ENCODE measurements around the gene EFCAB5.
A peak's percentile ranks its signal among the peaks of the same experiment; 100 is the strongest.
"Not testable (repeated sequence)": the region's sequence is repeated elsewhere in the genome, so short reads cannot be mapped to it uniquely, and the experiment has no call there.

Gene EFCAB5

DNA sequence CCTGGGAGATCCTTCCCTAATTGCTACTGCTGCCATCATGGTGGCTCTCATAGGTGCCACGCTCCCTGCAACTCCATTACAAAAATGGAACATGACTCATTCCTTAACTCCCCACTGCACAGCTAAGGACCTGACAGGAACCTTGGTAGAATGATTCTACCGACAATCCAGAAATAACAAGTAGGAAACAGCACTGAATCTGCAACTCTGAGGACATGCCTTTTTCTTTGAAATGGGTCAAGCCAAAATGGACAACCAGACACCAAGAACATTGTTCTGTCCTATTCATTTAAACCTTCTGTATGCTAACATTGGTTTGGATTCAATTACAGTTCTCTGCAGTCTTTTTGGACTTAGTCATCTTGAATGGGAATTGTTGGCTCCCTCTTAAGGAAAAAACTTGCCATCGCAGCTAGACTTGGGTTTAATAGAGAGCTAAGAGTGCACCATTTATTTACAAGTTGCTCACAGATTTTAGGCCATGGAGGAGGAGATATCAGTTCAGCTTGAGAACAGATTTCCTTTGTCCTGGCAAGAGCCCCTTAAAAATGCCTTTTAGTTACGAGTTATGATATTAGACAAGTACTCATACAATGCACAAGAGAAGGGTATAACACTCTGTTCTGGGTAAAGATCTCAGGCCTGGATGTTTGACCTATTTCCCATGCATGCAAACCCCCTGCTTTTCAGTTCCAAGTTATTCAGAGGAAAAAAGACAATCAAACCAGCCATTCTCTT is 154.2 kb downstream of the EFCAB5 start:
- in situ Hi-C loops (cut with HindIII; ENCODE audit: low pct_unique_long_range_greater_than_20kb, low sequenced_read_pairs) = no loop called here
- peak; percentile 49 to 80 for DNase-seq (ENCODE audit: low read depth in 1 of 2, low spot score in 1 of 2)
- TF ChIP-seq JUND (IDR thresholded peaks at IDR 0.05; ENCODE audit: low read depth) = no peak

DNA sequence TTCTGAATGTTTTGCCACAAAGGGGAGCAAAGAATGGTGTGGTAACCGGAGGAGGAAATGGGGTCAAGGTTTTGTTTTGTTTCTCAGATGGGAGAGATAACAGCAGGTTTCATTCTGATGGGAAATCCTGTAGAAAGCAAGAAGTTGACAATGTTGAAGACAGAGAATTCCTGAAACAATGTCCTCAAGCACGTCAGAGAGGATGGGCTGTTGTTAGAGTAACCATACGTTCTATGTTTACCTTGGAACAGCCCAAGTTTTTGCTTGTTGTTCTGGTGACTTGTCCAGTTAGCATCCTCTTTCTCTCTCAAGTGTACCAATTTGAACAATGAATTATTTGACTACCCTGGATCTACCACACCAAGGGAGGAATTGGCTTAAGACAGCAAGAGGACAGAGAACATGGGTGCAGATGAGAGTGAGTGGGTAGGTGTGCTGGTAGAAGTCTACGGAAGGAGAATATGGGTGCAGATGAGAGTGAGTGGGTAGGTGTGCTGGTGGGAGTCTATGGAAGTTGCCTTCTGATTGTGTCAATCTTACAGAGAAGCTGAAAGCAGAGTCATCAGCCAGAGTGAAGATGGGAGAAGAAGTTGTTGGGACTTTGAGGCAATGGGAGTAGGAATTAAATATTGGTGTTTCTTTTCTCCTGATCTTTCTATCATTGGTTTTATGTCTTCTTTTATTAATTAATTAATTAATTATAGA is 160.4 kb downstream of the EFCAB5 start:
- no peak for TF ChIP-seq JUND (IDR thresholded peaks at IDR 0.05; ENCODE audit: low read depth)
- in situ Hi-C loops (cut with HindIII; ENCODE audit: low pct_unique_long_range_greater_than_20kb, low sequenced_read_pairs) = no loop called here
- no peak for DNase-seq (ENCODE audit: low read depth in 1 of 2, low spot score in 1 of 2)

DNA sequence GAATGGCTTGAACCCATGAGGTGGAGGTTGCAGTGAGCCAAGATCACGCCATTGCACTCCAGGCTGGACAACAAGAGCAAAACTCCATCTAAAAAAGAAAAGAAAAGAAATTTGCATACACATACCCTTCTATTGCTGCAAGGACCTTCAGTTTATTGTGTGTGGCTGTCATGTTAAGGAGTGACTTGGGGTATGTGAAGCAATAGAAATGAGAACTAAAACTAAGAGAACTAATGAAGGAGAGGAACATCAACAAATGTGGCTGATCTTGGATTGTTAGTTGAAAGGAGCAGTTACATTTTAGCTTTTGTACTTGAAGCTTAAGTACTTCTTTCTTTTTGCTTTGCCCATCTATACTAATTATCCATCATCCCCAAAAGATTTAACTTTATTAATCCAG is 162.5 kb downstream of the EFCAB5 start:
- in situ Hi-C loops (cut with HindIII; ENCODE audit: low pct_unique_long_range_greater_than_20kb, low sequenced_read_pairs) = no loop called here
- no peak for TF ChIP-seq JUND (IDR thresholded peaks at IDR 0.05; ENCODE audit: low read depth)
- no peak for DNase-seq (ENCODE audit: low read depth in 1 of 2, low spot score in 1 of 2)

DNA sequence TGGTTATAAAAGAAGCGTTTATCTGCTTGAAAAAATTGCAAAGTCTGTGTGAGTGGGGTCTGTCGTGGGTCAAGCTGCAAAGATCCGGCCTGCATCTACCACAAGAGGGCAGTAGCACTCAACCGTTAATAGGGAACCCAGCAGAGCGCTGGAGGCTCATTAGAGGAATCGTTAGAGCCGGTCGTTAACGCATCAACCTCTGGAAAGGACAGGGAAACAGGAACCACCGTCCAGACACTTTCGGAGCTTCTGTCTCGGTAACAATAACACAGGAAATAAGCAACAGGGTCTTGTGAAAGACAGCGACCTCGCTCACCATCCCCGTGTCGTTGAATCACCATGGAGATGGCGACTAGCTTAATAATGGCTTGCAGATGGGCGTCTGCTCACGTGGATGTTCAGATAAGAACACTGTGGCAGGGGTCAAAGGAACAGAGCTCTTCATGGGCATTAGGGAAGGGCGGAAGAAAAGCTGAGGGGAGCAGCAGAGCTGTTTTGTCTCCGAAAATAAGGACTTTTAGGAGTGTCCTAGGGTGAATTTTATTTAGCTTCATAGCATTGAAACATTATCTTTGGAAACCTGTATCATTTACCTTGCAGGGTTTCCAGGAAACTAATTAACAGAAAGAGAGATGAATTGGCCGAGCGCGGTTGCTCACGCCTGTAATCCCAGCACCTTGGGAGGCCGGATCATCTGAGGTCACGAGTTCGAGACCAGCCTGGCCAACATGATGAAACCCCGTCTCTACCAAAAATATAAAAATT is 163.3 kb downstream of the EFCAB5 start:
- DNase-seq (ENCODE audit: low read depth in 1 of 2, low spot score in 1 of 2) = peak; percentile 58 to 84
- in situ Hi-C loops (cut with HindIII; ENCODE audit: low pct_unique_long_range_greater_than_20kb, low sequenced_read_pairs) = no loop called here

DNA sequence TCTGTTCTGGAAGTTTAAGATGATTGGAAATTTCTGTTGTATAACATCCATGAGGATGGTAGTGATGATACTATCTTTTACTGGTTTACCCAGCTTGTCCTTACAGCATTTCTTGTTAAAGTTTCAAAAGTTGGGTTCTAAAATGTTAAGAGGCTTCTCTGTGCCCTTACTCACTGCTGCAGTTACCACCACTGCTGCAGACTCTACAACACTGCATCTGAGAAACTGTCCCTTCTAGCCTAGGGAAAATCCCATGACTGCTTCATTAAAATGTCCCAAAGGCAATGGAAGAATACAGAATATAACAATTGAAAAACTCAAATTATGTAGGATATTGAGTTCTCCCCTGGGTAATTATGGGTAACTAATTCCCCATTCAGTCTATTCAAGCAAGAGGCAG is 171.4 kb downstream of the EFCAB5 start:
- no peak for DNase-seq (ENCODE audit: low read depth in 1 of 2, low spot score in 1 of 2)
- TF ChIP-seq JUND (IDR thresholded peaks at IDR 0.05; ENCODE audit: low read depth) = no peak
- in situ Hi-C loops (cut with HindIII; ENCODE audit: low pct_unique_long_range_greater_than_20kb, low sequenced_read_pairs) = no loop called here

More for the DNA sequence above, 163.3 kb downstream of the EFCAB5 start:
- no peak for TF ChIP-seq JUND (IDR thresholded peaks at IDR 0.05; ENCODE audit: low read depth)

DNA sequence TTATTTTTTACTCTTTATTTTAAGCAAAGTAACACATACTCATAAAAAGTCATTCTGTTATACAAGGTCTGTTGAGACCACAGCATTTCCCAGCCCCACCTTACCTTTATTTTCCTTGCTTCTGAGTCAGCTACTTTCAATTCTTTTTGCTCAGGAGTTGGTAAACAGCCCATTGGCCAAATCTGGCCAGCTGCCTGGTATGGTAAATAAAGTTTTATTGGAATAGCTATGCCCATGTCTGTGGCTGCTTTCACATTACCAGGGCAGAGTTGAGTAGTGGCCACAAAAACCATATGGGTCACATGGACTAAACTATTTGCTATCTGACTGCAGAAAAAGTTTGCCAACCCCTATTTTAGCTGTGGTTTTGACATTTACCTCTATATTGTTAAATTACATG is 171.8 kb downstream of the EFCAB5 start:
- DNase-seq (ENCODE audit: low read depth in 1 of 2, low spot score in 1 of 2) = peak in 1 of 2 experiments; percentile 72
- no peak for TF ChIP-seq JUND (IDR thresholded peaks at IDR 0.05; ENCODE audit: low read depth)
- in situ Hi-C loops (cut with HindIII; ENCODE audit: low pct_unique_long_range_greater_than_20kb, low sequenced_read_pairs) = no loop called here

DNA sequence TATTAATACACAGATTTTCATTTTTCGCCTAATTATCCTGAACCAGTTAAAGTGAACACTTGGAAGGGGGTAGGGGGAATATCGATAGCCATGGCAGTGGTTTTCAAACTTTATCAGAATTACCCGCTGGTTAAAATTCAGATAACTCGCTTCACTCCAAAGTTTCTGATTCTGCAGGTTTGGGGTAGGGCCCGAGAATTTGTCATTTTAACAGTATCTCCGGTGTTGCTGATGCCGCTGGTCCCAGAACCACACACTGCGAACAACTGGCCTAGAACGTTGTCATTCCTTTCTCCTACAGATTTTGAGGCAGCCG is 174.9 kb downstream of the EFCAB5 start:
- in situ Hi-C loops (cut with HindIII; ENCODE audit: low pct_unique_long_range_greater_than_20kb, low sequenced_read_pairs) = no loop called here
- no peak for DNase-seq (ENCODE audit: low read depth in 1 of 2, low spot score in 1 of 2)
- TF ChIP-seq JUND (IDR thresholded peaks at IDR 0.05; ENCODE audit: low read depth) = no peak

DNA sequence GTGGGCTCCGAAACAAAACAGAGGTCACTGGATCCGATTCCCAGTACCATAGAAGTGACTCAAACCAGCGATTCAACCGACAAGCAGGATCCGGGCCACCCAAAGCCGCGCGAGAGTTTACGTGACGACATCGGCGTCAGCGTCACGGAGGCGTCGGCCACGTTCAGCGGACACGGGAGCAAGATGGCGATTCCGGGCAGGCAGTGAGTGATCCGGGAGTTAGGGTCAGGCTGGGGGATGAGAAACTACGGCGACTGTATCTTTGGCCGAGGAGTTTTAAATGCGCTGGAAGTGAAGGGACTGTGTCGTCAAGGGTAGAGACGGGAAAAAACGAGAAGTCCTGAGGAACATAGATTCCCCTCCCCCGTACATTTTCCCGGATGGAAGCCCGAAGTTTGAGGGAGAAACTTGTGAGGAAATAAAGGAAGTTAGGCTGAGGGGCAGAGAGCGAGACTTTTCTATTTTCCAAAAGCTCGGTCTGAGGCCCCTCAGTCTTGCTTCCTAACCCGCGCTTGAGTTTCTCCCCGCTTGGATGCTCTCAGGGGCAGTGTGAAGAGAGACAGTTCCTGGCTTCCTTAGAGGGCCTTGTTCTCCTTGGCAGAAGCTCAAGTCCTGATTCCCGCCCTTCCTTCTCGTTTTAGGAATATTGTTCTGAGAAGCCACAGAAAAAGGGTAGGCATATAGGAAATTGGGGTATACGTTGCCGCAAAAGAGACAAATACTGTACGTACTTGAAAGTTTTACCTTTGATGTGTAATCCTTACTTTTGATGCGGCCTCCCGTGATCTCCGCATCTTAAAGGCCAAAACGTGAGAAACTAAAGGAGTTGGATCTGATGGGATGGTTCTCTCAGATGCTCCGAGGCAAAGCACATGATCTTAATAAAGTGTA is 175.5 kb downstream of the EFCAB5 start, which contains the start of gene NSRP1:
NSRP1 (plus strand) TSS at position 156 of the 891 bp plus-strand sequence; CDS start at position 184, 28 bp downstream.
- TF ChIP-seq JUND (IDR thresholded peaks at IDR 0.05; ENCODE audit: low read depth) = no peak
- in situ Hi-C loops (cut with HindIII; ENCODE audit: low pct_unique_long_range_greater_than_20kb, low sequenced_read_pairs) = no loop called here
- peak; percentile 81 to 97 for DNase-seq (ENCODE audit: low read depth in 1 of 2, low spot score in 1 of 2)

DNA sequence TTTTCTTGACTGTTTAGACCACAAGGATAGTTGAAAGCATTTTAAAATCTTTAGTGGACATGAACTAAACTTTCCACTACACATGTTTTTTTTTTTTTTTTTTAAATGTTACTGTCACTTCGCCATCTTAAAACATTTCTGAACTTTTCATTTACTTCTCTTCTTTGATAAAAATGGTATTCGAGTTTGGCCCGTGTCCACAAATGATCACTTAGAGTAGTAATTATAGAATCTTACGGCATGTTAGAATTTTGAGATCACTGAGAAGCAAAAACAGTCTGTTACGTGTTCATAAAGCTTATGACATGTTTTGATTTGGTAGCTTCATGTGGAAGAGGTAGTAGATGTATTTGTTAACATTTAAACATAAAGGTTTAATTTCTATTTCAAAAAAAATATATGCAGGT is 176.2 kb downstream of the EFCAB5 start:
- TF ChIP-seq JUND (IDR thresholded peaks at IDR 0.05; ENCODE audit: low read depth) = no peak
- in situ Hi-C loops (cut with HindIII; ENCODE audit: low pct_unique_long_range_greater_than_20kb, low sequenced_read_pairs) = no loop called here
- no peak for DNase-seq (ENCODE audit: low read depth in 1 of 2, low spot score in 1 of 2)

DNA sequence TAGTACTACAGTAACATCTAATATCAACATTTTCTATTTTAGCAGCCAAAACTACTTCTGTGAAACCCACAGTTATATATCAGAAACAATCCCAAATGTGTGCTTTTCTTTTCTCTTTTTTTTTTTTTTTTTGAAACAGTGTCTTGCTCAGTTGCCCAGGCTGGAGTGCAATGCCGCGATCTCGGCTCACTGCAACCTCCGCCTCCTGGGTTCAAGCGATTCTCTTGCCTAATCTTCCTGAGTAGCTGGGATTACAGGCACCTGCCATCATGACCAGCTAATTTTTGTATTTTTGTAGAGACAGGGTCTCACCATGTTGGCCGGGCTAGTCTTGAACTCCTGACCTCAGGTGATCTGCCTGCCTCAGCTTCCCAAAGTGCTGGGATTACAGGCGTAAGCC is 177.2 kb downstream of the EFCAB5 start:
- in situ Hi-C loops (cut with HindIII; ENCODE audit: low pct_unique_long_range_greater_than_20kb, low sequenced_read_pairs); DNase-seq (ENCODE audit: low read depth in 1 of 2, low spot score in 1 of 2): not testable (repeated sequence)

DNA sequence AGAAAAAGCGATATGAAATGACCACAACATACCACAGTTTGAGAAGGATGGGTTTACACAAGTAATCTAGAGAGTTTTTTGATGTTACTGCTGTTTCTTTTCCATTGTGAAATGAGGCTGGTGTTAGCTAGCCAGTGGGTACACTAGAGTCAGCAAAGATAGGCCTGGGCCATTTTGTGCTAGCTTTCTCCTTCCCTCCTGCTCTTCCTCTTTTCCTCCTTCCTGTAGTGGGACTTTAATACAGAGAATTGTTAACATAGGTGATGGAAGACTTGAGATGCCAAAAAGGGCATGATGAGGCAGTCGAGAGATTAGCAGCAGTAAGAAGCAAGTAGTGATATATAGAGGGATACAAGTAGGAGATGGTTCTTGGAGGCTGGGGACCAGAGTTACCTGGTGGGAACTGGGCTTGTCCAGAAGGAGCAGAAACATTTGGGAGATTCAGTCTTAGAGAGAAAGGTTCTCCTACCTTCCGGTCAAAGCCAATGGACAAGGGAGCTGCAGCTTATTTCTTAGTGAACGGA is 182.9 kb downstream of the EFCAB5 start:
- no peak for TF ChIP-seq JUND (IDR thresholded peaks at IDR 0.05; ENCODE audit: low read depth)
- DNase-seq (ENCODE audit: low read depth in 1 of 2, low spot score in 1 of 2) = no peak
- in situ Hi-C loops (cut with HindIII; ENCODE audit: low pct_unique_long_range_greater_than_20kb, low sequenced_read_pairs) = no loop called here

DNA sequence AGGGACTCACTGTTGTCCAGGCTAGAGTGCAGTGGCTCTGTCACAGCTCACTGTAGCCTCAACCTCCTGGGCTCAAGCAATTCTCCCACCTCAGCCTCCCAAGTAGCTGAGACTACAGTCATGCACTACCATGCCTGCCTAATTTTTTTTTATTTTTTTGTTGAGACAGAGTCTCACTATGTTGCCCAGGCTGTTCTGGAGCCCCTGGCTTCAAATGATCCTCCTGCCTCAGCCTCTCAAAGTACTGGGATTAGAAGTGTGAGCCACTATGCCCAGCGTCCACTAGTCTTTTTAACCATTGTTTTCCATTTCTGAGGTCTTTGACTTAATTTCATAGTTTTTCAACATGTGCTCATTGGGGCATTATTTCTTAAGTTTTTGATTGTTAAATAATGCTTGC is 188.7 kb downstream of the EFCAB5 start:
- no peak for DNase-seq (ENCODE audit: low read depth in 1 of 2, low spot score in 1 of 2)
- in situ Hi-C loops (cut with HindIII; ENCODE audit: low pct_unique_long_range_greater_than_20kb, low sequenced_read_pairs) = no loop called here

More for the DNA sequence above, 188.7 kb downstream of the EFCAB5 start:
- no peak for TF ChIP-seq JUND (IDR thresholded peaks at IDR 0.05; ENCODE audit: low read depth)

All from T47D (cell line).